Common myeloid progenitor, CD34-positive (primary cell): ENCODE results near the gene EHBP1.

Experiments used
- CTCF ChIA-PET: fragments of 350-600 bp; sonication (Branson Sonifier 250); formaldehyde crosslinking; loops from one replicate; lab custom pipeline; 2021; ENCODE audit warnings: antibody characterized with exemption; lab: Charles Lee
- POLR2A ChIA-PET: fragments of 350-600 bp; sonication (Branson Sonifier 250); formaldehyde crosslinking; loops from one replicate; lab custom pipeline; 2021; ENCODE audit warnings: antibody characterized with exemption; lab: Charles Lee
- DNase-seq, 3 donors: peaks; one replicate each; pipeline versions ENCODE4 v3.0.0 to v3.0.0-alpha.2; 2013
- H3K27ac ChIP-seq, 2 experiments: 1 replicate in 1 of 2; 2 replicates in 1 of 2; pipeline ENCODE4 v1.7.0; 2013; ENCODE audit warnings: inconsistent platforms in 2 of 2, low read length in 2 of 2, mild to moderate bottlenecking in 2 of 2, low read depth in 1 of 2, moderate library complexity in 1 of 2; ENCODE audit not compliant: severe bottlenecking in 2 of 2, insufficient read depth in 1 of 2, poor library complexity in 1 of 2
- H3K27me3 ChIP-seq, 5 experiments: replicated peaks in 2 of 5; 1 replicate in 3 of 5; 2 replicates in 2 of 5; pipeline versions ENCODE4 v1.6.1 to v1.7.0; 2013; ENCODE audit warnings: low read length in 4 of 5, mild to moderate bottlenecking in 2 of 5, moderate library complexity in 2 of 5, inconsistent platforms in 1 of 5; ENCODE audit not compliant: insufficient read depth in 5 of 5, control insufficient read depth in 4 of 5
- H3K36me3 ChIP-seq, 4 experiments: 1 replicate in 2 of 4; 2 replicates in 2 of 4; pipeline versions ENCODE4 v1.6.1 to v1.7.0; 2013; ENCODE audit warnings: low read length in 3 of 4, control low read depth in 1 of 4, mild to moderate bottlenecking in 1 of 4; ENCODE audit not compliant: control insufficient read depth in 4 of 4, insufficient read depth in 4 of 4
- H3K4me1 ChIP-seq, 4 experiments: 1 replicate in 3 of 4; 2 replicates in 1 of 4; pipeline versions ENCODE4 v1.6.1 to v1.7.1; 2013; ENCODE audit warnings: low read length in 3 of 4, mild to moderate bottlenecking in 3 of 4, control low read depth in 1 of 4, inconsistent platforms in 1 of 4, moderate library complexity in 1 of 4; ENCODE audit not compliant: control insufficient read depth in 4 of 4, insufficient read depth in 4 of 4; ENCODE audit errors: control extremely low read depth in 1 of 4
- H3K4me3 ChIP-seq, 7 experiments: 1 replicate in 4 of 7; 2 replicates in 3 of 7; pipeline versions ENCODE4 v1.5.1 to v1.7.0; 2013; ENCODE audit warnings: mild to moderate bottlenecking in 7 of 7, low read length in 6 of 7, moderate library complexity in 6 of 7, inconsistent platforms in 2 of 7, low read depth in 2 of 7, control low read depth in 1 of 7; ENCODE audit not compliant: insufficient read depth in 4 of 7, control insufficient read depth in 1 of 7; ENCODE audit errors: extremely low read depth in 1 of 7
- H3K9me3 ChIP-seq, 5 experiments: 1 replicate in 4 of 5; 2 replicates in 1 of 5; pipeline versions ENCODE4 v1.6.1 to v1.7.1; 2013; ENCODE audit warnings: low read length in 4 of 5, mild to moderate bottlenecking in 2 of 5, inconsistent platforms in 1 of 5, low read depth in 1 of 5, moderate library complexity in 1 of 5; ENCODE audit not compliant: control insufficient read depth in 4 of 5, insufficient read depth in 2 of 5; ENCODE audit errors: control extremely low read depth in 1 of 5
- WGBS: methylation state at CpG from one replicate; pipeline ENCODE4 v1.1.5; 2013; ENCODE audit not compliant: insufficient coverage; 5-methylcytosine and 5-hydroxymethylcytosine counted together

Gene EHBP1

GRCh38 chr2:62998949-62999348, 293.4 kb downstream of the EHBP1 start:
- Histone ChIP-seq H3K36me3 (peaks cover 6 to 16% (median 10%) of the 10 kb centered on the region in 4 experiments), H3K4me3 (no peak overlapping the region), H3K27me3 (no peaks in the 10 kb centered on the region), H3K9me3 (no peaks in the 10 kb centered on the region), H3K27ac (no peak overlapping the region), H3K4me1 (no peaks in the 10 kb centered on the region)
- ChIA-PET POLR2A (no interaction called here), CTCF (interaction anchor here (1.1 kb wide), 1 partner anchor 14 kb away, joined by 3 read pairs; no protein-coding TSS in a partner anchor)
- DNase-seq, result no peak
- WGBS, result no CpG with 5 or more reads among the region's 1 CpG

DNA sequence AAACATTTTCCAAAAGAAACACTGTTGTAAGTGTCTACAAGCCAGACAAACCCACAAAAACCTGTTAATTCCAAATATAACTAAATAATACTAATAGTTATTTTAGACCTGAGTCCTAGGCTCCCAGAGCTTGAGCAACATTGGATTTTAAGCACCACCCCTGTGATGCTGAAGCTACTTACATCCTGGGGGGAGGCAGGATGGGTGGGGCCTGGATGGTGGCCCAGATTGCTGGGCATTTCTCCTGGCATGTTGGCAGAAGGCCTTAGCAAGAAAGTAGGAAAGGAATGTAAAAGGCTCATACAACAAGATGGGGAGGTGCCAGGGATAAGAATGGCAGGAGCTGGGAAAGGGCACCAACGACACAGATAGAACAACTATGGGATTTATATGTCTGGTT, 294.4 kb downstream of the EHBP1 start:
- no peaks in the 10 kb centered on the region for H3K27me3 ChIP-seq
- H3K4me3 ChIP-seq, result no peak overlapping the region
- H3K9me3 ChIP-seq, result no peaks in the 10 kb centered on the region
- ChIA-PET POLR2A (no interaction called here), CTCF (no interaction called here)
- H3K27ac ChIP-seq, result no peak overlapping the region
- no peak for DNase-seq
- H3K4me1 ChIP-seq, result no peaks in the 10 kb centered on the region
- H3K36me3 ChIP-seq, result peaks cover 3 to 15% (median 7%) of the 10 kb centered on the region in 4 experiments
- 86% methylated on average over 1 of the region's 1 CpG for whole genome bisulfite sequencing

- Histone ChIP-seq H3K9me3 (no peaks in the 10 kb centered on the region), H3K4me1 (no peaks in the 10 kb centered on the region), H3K4me3 (no peak overlapping the region), H3K27ac (no peak overlapping the region), H3K36me3 (peaks cover 3 to 15% (median 8%) of the 10 kb centered on the region in 4 experiments), H3K27me3 (no peaks in the 10 kb centered on the region)
- no CpG with 5 or more reads among the region's 1 CpG for WGBS
- no peak for DNase-seq
- CTCF ChIA-PET, result no interaction called here
- POLR2A ChIA-PET, result no interaction called here
Observed at GRCh38 chr2:63000801-63001200, 295.3 kb downstream of the EHBP1 start.

GRCh38 chr2:63001576-63001975, 296.1 kb downstream of the EHBP1 start:
- Histone ChIP-seq H3K27me3 (no peaks in the 10 kb centered on the region), H3K36me3 (peaks cover 3 to 12% (median 7%) of the 10 kb centered on the region in 4 experiments), H3K4me1 (no peaks in the 10 kb centered on the region), H3K9me3 (no peaks in the 10 kb centered on the region), H3K4me3 (no peak overlapping the region), H3K27ac (no peak overlapping the region)
- no peak for DNase-seq
- CTCF ChIA-PET, result interaction anchor here (1.1 kb wide), 2 partner anchors 9 to 12 kb away, joined by 3 read pairs; no protein-coding TSS in a partner anchor
- POLR2A ChIA-PET, result no interaction called here

DNA sequence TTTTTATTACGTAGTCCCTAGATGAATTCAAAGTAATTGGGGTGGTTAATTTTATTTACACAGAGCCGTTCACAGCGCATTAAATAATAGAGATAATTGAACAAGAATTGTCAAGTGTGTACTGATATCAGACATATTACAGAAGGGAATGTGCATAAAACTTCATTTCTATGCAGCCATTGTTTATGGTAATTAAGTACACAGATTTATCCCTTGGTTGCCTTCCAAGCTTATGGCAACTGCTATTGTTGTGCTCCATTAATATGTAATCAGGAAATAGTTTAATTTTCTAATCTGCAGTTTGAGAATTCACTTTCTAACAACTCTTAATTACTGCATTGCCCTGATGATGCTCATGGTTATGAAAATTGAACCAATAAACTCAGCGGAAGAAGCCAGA, 297.8 kb downstream of the EHBP1 start:
- no peak overlapping the region for H3K4me3 ChIP-seq
- no peak for DNase-seq
- H3K36me3 ChIP-seq, result peaks cover 2 to 11% (median 4%) of the 10 kb centered on the region in 4 experiments
- no peaks in the 10 kb centered on the region for H3K4me1 ChIP-seq
- CTCF ChIA-PET, result no interaction called here
- no peaks in the 10 kb centered on the region for H3K9me3 ChIP-seq
- no peak overlapping the region for H3K27ac ChIP-seq
- no CpG with 5 or more reads among the region's 4 CpGs for WGBS
- H3K27me3 ChIP-seq, result no peaks in the 10 kb centered on the region
- POLR2A ChIA-PET, result no interaction called here

GRCh38 chr2:63007813-63008458, 302.4 kb downstream of the EHBP1 start:
- CTCF ChIA-PET, result no interaction called here
- no peaks in the 10 kb centered on the region for H3K4me1 ChIP-seq
- H3K27ac ChIP-seq, result no peak overlapping the region
- peaks cover 0 to 9% (median 2%) of the 10 kb centered on the region in 4 experiments for H3K36me3 ChIP-seq
- no peaks in the 10 kb centered on the region for H3K9me3 ChIP-seq
- DNase-seq, result no peak
- no peaks in the 10 kb centered on the region for H3K27me3 ChIP-seq
- POLR2A ChIA-PET, result no interaction called here
- H3K4me3 ChIP-seq, result no peak overlapping the region

DNA sequence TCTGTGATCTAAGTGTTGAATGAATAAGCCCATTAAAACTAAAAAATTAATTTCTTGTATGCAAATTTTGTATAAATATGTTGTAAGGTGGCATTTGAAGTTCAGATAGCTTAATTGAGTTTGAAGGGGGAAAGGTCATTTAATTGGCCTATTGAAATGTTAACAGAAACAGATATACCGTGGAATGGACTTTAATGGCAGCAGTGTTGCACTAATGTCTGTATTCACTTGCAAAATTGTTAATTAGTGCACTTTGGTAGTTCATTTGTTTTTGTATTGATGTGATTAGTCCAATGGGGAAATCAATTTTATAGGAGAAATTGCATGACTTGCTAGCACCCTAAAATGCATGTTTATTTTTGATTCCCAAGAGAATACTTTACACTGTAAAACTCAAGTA, 303.3 kb downstream of the EHBP1 start:
- Histone ChIP-seq H3K9me3 (no peaks in the 10 kb centered on the region), H3K27me3 (no peaks in the 10 kb centered on the region), H3K36me3 (peaks cover 0 to 16% (median 4%) of the 10 kb centered on the region in 4 experiments), H3K27ac (no peak overlapping the region), H3K4me1 (no peaks in the 10 kb centered on the region), H3K4me3 (no peak overlapping the region)
- 100% methylated on average over 1 of the region's 1 CpG for WGBS
- DNase-seq, result no peak
- ChIA-PET POLR2A (no interaction called here), CTCF (no interaction called here)
